GM21515 (cell line): ENCODE measurements around the gene BCOR.

Experiments used
- ATAC-seq: cut with Tn5 transposase; IDR thresholded peaks from one replicate; pipeline ENCODE4 v1.9.1; 2021; ENCODE audit not compliant: unreplicated experiment

BCOR gene

DNA sequence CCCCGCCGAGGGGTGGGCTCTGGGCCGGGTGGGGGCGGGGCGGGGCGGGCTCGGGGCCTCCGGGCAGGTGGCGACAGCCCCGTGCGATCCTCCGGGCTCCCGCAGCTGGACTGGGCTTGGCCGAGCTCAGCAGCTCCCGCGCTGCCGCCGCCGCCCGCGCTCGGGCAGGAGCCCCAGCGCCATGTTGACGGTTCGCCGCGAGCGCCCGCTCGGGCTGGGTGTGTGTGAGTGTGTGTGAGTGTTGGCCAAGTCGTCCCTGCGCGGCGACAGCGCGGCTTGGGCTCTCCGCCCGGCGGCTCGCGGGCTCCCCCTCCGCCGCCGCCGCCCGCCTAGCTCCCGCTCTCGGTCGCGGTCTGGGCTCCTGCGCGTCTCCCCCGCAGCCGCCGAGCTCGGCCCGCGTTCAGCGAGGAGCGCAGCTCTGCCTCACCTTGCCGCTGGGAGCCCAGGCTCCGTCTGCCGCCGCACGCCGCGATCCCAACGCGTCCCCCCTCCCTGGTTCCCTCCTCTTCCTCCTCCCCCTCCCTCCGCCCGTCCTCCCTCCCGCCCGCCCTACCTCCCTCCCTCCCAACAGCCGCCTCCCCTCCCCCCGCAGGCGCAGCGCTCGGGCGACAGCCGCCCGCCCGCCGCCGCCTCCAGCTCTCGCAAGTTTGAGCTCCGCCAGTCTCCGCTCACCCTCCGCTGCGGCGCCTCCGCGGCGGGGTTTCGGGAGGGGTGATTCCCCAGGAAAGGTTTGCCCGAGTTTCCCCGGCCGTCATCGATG, at the start of gene BCOR:
Gene BCOR (minus strand): TSS at position 455 of the 760 bp plus-strand sequence. CDS start 20,029 bp downstream, outside the sequence.
- no peak for ATAC-seq

DNA sequence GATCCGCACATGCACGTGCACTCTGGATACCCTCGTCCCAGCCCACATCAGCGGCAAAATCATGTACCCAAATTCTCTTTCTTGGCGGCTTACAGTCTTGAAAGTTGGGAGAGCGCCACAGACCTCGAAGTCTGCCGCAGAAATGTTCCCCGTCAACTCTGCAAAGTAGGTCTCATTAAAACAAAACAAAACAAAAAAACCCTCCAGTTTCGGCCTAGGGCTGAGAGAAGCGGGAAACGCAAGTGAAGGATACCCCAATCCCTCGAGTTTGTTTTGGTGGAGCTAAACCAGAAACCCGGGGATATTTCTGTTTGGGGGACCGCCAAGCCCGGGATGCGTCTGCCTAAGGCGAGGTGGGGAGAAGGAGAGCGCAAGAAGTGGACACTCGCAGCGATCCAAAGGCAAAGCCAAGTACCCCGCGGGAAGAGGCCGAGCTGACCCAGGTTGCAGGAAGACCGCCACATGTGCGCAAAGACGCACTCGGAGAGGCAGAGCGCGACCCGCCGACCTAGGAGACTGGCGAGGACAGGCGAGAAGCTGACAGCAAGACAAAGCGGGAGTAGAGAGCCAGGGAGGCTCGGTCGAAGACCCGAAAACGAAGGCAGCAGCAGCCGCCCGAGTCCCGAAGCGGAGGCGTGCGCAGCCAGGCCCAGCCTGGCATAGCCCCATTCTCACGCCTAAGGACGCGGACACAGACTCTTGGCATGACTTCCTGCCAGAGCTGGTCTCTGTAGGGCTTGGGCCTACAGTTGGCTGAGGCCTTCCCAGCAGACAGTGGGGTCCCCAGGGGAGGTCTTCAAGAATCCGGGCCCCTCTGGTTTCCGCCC, 49.6 kb upstream of the BCOR start:
- ATAC-seq: no peak

DNA sequence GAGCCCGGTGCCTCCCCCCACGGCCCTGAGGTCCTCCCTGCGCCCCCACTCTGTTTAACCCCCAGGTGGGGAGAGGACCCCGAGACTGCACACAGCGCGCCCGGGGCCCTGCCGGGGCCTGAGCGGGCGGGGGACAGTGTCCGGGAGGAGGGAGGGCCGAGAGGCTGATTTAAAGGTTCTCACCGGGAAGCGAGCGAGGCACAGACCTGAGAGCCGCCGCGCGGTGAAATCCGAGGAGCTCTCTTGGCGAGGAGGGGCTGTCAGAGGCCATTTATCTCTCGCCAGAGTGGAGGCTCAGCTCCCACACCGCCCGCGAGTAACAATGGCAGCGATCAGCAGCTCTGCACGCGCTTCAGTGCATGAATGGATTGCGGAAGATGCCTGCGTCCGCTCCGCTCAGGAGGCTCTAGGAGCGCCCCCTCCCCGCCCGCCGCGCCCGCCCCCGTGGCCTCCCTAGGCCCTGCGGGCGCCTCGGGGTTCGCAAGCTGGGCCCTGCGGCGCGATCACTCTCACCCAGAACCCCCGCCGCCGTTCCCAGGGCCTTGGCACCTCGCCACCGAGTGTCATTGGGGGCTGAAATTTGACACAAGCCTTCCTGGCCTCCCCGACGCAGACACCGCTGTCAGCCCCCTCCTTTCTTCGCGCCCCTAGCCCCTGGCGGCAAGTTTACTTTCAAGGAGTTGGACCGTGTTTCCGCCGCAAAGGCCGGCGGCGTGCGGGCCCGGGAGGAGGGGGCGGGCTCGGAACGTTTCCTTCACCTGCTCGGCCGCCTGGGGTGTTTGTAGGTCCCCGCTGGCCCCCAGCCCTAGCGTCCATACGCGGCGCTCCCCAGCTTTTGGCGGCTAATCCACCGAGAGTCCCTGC, 48.7 kb upstream of the BCOR start:
- ATAC-seq: no peak

DNA sequence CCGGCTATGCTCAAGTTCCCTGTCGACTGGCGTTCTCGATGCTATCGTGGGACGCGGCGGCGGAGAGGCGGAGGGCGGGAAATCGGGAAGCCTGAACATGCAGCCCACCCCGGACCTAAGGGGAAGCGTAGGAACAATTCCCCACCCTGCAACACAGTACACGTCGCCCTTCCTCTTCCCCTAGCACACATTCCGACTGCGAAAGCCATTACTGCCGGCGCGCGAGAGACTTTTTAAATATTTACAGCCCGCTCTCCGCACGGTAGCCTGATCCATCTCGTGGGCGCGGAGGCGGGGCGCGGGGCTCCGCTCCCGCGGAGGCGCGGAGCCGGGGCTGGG, 48.1 kb upstream of the BCOR start:
- no peak for ATAC-seq

DNA sequence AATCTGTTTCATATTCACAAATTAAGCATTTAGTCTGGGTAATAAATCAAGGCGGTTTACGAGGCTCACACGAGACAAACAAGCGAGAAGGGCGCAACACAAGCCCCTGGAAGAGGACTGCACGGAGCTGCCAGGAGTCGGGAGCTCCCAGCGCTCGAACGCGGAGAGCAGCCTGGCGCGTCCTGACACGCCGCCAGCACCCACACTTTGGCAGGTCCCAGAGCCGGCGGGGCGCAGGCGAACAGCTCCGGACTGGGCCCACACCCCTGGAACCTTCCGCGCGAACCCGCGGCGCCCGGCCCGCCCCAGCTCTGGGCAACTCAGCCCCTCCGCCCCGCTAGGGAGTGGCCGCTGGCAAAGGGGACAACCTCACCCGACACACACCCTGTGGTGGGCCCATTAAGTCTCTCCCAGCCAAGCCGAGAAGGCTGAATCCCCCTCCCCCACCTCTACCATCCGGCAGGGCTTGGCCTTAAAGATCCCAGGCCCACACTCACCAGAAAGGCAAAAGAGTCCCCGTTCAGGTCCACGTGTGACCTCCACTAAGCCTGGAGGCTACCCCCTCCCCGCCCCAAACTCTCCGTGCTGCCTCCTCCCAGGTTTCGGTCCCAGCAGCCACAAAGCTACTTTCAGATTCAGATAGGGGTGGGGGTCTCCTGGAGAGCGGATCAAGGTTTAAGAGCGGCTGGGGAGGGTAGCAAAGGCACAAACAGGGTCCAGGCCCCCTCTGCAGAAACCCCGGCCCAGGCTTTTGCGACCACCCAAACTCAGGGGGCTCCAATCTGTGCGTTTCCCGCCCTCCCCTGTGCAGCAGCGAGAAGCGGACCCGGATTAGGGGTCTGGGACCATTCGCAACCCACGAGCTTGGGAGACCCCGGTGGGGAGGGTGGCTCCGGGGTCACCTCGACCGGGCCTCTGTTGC, 47.5 kb upstream of the BCOR start:
- ATAC-seq: no peak

DNA sequence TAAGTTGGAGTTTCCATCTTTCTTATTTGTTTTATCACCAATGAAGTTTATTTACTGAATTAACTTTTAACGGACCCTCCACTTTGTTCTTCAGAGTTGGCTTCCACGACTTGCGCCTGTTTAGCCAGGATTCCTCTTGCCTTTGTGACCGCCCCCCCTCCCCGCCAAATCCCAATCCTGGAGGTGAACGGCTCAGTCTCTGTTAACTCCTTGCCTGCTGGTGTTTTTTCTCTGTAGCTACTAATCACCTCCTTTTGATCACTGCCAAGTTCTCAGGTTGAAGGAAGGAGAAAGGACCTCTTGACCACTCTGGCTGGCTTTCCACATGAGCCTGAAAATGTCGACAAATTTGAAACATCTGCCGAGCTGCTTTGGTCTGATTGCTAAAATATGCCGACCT, 46.8 kb upstream of the BCOR start:
- ATAC-seq: no peak

DNA sequence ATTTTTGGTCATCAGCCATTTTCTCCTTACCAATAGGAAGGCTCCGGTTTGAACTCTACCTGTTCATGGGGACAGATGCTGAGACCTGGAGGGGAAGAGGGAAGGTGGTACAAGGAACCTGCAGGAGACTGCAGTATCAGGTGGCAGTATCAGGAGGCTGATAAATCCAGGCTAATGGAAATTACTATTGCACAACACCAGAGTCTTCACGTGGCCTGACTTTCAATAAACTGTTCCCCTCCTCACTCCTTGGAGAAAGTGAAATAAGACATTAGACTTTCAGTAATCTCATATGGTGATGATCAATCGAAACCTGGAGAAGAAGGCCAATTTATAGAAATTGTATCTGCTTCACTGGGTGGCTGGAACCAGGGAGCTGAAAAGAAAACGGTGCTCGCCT, 46.2 kb upstream of the BCOR start:
- no peak for ATAC-seq

DNA sequence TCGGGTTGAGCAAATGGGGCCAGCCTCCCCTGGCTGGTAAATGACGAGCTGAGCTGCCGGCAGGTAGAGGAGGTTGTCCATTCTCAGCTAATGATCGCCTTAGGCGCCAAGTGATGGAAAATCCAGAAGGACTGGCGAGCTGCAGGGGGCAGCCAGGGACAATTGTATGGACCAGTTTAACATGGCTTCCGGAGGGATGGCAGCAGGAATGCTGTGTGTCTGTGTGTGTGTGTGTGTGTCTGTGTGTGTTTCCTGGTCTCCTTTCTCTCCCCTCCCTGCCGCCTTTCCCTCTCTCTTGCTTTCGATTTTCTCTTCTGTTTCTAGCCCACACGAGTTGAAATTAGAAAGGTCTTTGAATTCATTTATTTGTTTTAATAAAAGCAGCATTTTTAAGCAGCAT, 45.2 kb upstream of the BCOR start:
- ATAC-seq: no peak

DNA sequence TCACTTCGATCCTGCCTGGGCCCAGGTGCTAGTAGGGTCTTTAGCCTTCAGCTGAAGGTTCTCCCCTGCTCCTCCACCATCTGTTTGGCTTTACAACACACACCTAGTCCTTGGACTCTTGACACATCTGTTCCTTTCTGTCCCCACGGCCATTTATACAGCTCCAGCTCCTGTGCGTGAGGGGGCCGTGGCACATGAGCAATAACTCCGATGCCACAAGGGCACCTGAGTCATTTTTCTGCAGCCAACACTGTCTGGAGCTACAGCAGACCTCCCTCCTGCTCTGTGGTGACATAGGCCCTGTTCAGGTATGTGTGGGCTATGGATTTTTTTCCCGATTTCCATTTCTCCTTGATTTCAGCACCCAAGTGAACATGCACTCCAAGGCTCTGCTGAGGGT, 44.7 kb upstream of the BCOR start:
- ATAC-seq: no peak

DNA sequence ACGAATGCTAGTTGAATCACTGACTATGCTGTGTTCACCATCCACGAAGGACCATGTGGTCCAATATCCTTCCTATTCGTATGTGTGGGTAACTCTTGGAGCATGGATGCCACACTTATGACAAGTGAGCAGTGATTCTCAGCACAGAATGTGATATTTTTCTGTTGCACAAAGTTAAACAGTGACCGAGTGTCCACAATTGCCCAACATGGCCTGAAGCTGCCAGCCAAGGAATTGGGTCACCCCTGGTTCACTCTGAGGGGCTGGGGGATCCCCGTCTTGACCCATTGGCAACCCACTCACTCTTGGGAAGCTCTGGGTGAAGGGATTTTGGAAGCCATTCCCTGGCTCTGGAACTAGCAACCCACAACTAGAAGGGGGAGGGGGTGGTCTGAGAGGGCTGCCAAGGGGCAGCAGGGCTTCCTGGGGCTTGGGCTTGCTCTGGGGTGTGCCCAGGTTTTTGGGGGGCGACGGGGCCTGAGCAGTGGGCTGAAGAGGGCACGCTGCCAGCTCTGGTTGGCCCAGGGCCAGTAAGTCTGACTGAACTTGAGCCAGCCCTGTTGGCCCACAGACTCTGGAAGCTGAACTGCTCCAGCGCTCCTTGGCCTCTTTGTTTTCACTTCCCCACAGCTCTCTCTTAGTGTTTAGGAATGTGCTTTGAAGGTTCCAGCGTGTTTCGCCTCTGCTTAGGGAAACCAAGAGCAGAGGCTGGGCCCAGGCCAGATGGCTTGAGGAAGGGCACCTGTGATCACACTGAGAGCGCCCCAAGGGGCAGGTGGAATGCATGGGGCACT, 43.1 kb upstream of the BCOR start:
- ATAC-seq: no peak

DNA sequence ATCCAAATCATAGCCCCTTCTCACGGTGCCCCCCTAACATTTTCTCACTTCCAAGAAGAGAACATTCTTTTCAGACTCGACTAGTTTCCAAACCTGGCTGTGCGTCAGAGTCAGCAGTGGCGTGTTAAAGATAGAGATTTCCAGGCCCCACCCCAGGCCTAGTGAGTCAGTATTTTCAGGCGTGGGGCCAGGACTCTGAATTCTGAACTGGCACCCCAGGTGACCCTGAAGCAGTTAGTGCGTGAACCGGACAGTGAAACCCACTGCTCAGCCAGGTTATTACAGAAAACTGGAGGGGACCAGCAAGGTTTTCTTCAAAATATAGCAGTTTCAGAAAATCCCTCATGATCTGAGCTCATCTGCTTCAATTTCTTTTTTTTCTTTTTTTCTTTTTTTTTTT, 35.0 kb upstream of the BCOR start:
- no peak for ATAC-seq

DNA sequence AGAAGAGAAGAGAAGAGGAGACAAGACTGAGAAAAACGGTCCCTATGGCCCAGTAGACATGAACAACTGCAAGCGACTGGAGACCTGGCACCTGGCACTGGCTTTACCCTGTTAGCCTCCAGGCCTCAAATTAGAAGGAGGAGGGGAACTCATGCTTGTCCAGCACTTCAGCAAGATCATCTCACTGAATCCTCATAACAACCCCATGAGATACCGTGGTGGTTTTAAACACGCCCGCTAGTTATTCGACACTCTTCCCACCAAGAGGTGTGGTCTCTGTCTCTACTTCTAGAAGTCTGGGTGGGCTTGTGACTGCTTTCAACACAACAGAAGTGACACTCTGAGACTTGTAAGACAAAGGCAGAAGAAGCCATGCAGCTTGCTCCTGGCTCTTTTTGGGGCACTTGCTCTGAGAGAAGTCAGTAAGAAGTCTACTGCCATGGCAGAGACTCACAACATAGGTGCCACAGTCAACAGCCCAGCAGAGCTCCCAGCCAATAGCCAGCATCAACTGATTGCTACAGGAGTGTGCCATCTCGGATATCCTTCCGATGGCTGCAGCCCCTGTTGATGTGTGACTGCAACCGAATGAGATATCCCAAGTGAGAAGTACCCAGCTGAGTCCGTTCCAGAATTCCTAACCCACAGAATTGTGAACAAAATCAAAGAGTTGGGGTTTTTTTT, 34.0 kb upstream of the BCOR start:
- no peak for ATAC-seq

DNA sequence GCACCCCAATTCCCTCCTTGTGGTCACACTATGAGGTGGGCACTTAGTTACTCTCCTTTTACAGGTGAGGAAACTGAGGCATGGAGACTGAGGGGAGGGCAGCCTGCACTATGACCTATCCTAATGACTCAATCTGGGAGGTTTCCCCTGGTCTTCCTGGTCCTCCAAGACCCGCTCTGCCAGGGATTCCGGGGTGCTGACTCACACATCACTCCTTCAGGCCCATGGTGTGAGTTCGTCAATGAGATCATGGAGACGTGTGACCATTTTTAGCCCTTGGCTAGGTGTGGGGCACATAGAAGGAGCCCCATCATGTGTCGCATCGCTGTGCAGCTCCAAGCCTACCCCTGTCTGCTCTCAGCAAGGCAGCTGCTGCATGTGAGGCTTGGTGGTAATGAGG, 32.4 kb upstream of the BCOR start:
- ATAC-seq: no peak

DNA sequence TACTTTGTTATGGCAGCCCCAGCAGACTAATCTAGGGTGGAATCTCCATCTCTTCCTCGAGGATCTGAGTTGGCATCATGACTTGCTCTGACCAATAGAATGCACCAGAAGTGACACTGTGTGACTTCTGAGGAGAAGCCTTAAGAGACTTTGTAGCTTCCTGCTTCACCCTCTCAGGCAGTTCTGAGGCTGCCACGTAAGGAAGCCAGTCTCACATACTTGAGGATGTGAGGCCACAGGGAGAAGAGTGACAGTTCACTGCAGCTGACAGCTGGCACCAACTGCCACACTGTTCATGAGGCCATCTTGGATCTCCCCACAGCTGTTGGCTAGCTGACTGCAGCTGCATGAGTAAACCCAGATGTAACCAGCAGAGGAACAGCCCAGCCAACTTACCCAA, 29.3 kb upstream of the BCOR start:
- no peak for ATAC-seq

DNA sequence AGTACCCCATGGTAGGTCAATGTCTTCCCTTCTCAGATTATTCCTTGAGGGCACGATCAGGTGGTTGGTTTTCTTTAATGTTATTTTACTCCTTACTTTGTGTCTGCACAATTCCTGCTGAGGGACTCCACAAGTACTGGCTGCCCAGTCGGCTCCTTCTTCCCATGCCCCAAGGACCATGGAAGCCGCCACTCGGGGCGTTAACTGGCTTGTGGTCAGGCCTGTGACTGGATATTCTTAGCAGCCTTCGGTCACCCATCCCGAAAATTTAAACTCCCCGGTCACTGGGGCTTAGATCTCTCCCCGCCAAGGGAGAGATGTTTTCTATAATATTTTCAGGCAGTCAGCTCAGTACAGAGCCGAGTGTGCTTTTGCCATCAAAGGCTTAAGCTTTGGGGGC, 24.7 kb upstream of the BCOR start:
- no peak for ATAC-seq

DNA sequence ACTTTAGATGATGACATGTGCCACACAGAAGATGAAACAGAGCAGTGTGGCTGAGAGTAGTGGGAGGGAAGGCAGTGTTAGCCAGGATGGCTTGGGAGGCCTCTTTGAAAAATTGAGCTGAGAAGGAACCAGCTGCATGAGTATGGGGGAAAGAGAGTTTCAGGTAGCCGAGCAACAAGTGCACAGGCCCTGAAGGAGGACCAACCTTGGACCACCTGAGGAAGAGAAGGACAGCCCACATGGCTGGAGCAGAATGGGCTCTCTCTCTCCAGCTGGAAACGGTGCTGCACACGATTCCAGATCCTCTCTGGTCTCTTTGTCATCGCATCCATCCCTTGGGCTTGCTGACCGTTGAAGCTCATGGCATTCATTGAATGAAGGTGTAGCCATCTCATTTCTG, 23.9 kb upstream of the BCOR start:
- ATAC-seq: no peak

DNA sequence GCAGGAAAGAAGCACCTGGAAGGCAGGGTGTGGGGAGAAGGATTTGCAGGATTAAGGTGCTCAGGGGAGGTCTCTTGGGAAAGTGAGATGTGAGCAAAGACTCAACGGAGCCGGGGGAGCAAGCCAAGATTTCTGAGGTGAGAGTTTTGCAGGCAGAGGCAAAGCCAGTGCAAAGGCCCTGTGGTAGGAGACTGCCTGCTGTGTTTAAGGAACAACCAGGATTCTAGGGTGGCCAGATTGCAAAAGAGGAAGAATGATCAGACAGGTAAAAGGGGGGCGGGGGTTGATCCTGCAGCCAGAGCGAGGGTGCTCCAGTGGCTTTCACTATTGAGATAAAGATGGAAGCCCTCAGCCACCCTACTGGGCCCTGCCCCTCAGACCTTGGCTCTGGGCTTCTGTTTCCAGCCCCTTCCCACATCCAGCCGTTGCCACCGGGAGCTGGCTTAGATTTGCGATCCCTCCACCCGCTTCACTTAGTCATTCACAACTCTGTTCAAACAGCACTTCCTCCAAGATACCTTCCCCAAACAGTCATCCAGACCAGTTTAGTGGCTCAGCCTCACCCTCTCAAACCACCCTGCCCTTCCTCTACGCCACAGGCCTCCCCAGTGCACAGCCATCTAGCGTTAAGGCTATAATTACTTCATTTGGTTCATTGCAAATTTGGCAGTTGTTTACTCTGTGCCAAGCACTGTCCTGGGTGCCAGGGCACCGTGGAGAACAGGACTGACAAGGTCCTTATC, 23.3 kb upstream of the BCOR start:
- ATAC-seq: no peak

DNA sequence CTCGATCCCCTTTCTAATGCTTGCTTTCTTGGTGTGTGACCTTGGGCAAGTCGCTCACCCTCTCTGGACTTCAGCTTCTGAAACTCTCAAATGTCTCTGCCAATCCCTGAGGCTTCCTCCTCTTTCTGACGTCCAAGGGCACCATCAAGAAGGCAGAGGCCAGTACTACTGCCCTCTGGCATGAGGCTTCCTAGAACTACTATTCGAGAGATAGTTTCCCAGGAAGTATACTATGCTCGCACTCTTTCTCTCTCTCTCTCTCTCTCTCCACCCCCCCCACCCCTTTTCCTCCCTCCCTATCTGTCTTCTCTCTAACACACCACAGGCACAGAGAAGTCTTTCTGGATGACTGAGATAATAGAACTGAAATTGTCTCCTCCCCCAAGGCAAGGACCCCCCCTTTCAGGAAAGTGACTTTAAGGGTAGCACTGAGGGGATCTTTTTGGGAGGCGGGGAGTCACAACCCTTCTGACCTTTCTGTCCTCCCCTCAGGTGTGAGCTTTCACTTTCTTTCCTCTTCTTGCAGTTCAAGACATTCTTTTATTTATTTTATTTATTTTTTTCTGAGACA, 20.0 kb upstream of the BCOR start:
- no peak for ATAC-seq
